IMR-90 (cell line): ENCODE measurements around the gene SFT2D2. TPM values are rescaled to one million over a fixed set of nuclear protein-coding genes. Genes with fewer than 3 reads are reported as not detected.

ENCODE experiments used
- ATAC-seq: fragments of 200-7000 bp; cut with Tn5 transposase; 2 replicates; pipeline ENCODE4 v1.9.1; 2020; ENCODE audit warnings: low read depth, mild to moderate bottlenecking, moderate library complexity
- BruUV-seq: library from RNA; stranded (reverse); fragments of 400-500 nt; replicated peaks from 2 replicates; lab custom pipeline; 2021; lab: Mats Ljungman, UMichigan
- CTCF ChIA-PET: fragments of 300-600 bp; formaldehyde crosslinking; extraction: SDS; loops from one replicate; lab custom pipeline; 2021; ENCODE audit warnings: antibody characterized with exemption; lab: Yijun Ruan, JAX
- POLR2A ChIA-PET: fragments of 300-600 bp; sonication (Branson Sonifier 250); formaldehyde crosslinking; loops from one replicate; lab custom pipeline; 2022; ENCODE audit warnings: antibody characterized with exemption; ENCODE audit not compliant: unreplicated experiment; lab: Charles Lee
- DNase-seq: peaks from one replicate; pipeline ENCODE4 v3.0.0; 2013
- H2AFZ ChIP-seq: replicated peaks from 2 replicates; pipeline ENCODE3; 2013; ENCODE audit warnings: low read length, mild to moderate bottlenecking; ENCODE audit not compliant: poor library complexity
- H2AK5ac ChIP-seq: 2 replicates; pipeline ENCODE4 v1.6.1; 2013; ENCODE audit warnings: low read depth, low read length, inconsistent platforms
- H2AK9ac ChIP-seq: replicated peaks from 2 replicates; pipeline ENCODE3; 2013; ENCODE audit warnings: mild to moderate bottlenecking, low read depth, low read length, moderate library complexity; ENCODE audit not compliant: poor library complexity
- H2BK120ac ChIP-seq: 2 replicates; pipeline ENCODE4 v1.6.1; 2013; ENCODE audit warnings: low read depth, low read length, inconsistent platforms
- H2BK15ac ChIP-seq: 3 replicates; pipeline ENCODE4 v1.6.1; 2013; ENCODE audit warnings: low read depth, low read length, inconsistent platforms
- H2BK20ac ChIP-seq: 2 replicates; pipeline ENCODE4 v1.6.1; 2013; ENCODE audit warnings: low read depth, mild to moderate bottlenecking, inconsistent platforms, low read length, moderate library complexity
- H2BK5ac ChIP-seq: 2 replicates; pipeline ENCODE4 v1.6.1; 2013; ENCODE audit warnings: mild to moderate bottlenecking, low read depth, low read length, inconsistent platforms; ENCODE audit not compliant: poor library complexity, severe bottlenecking
- H3K14ac ChIP-seq: replicated peaks from 2 replicates; pipeline ENCODE4 v1.6.1; 2013; ENCODE audit warnings: low read depth, low read length, inconsistent platforms
- H3K18ac ChIP-seq: 2 replicates; pipeline ENCODE4 v1.6.1; 2013; ENCODE audit warnings: low read depth, low read length, control low read depth
- H3K23ac ChIP-seq: 2 replicates; pipeline ENCODE4 v1.6.1; 2013; ENCODE audit warnings: low read depth, low read length, inconsistent platforms
- H3K27ac ChIP-seq: 2 replicates; pipeline ENCODE4 v1.5.1; 2013; ENCODE audit warnings: mild to moderate bottlenecking, control low read depth, low read length; ENCODE audit not compliant: insufficient read depth
- H3K27me3 ChIP-seq: 2 replicates; pipeline ENCODE4 v1.6.1; 2013; ENCODE audit warnings: low read length; ENCODE audit not compliant: control insufficient read depth, insufficient read depth
- H3K36me3 ChIP-seq: 2 replicates; pipeline ENCODE4 v1.6.1; 2013; ENCODE audit warnings: low read length, mixed read lengths; ENCODE audit not compliant: control insufficient read depth, insufficient read depth
- H3K4ac ChIP-seq: 2 replicates; pipeline ENCODE4 v1.6.1; 2013; ENCODE audit warnings: low read depth, low read length, inconsistent platforms
- H3K4me1 ChIP-seq: 2 replicates; pipeline ENCODE4 v1.6.1; 2013; ENCODE audit warnings: low read length, mixed read lengths; ENCODE audit not compliant: control insufficient read depth, insufficient read depth
- H3K4me2 ChIP-seq: 2 replicates; pipeline ENCODE4 v1.6.1; 2013; ENCODE audit warnings: low read depth, mild to moderate bottlenecking, control low read depth, low read length, moderate library complexity
- H3K4me3 ChIP-seq: 2 replicates; pipeline ENCODE4 v1.5.1; 2013; ENCODE audit warnings: low read depth, mild to moderate bottlenecking, control low read depth, low read length, moderate library complexity; ENCODE audit not compliant: insufficient read depth
- H3K56ac ChIP-seq: 2 replicates; pipeline ENCODE4 v1.6.1; 2013; ENCODE audit warnings: low read length, inconsistent platforms; ENCODE audit not compliant: insufficient read depth; ENCODE audit errors: extremely low read depth
- H3K79me1 ChIP-seq, 2 experiments: 2 replicates each; pipeline ENCODE4 v1.6.1; 2013; ENCODE audit warnings: low read length in 2 of 2, inconsistent platforms in 1 of 2, low read depth in 1 of 2
- H3K9ac ChIP-seq: 2 replicates; pipeline ENCODE4 v1.6.1; 2013; ENCODE audit warnings: low read depth, low read length, control low read depth
- H3K9me1 ChIP-seq: 2 replicates; pipeline ENCODE4 v1.6.1; 2013; ENCODE audit warnings: low read length, inconsistent platforms; ENCODE audit not compliant: insufficient read depth
- H3K9me3 ChIP-seq: 2 replicates; pipeline ENCODE4 v1.6.1; 2013; ENCODE audit warnings: low read length; ENCODE audit not compliant: control insufficient read depth, insufficient read depth
- H4K20me1 ChIP-seq: 2 replicates; pipeline ENCODE4 v1.6.1; 2013; ENCODE audit warnings: low read length, inconsistent platforms; ENCODE audit not compliant: insufficient read depth
- H4K5ac ChIP-seq: 2 replicates; pipeline ENCODE4 v1.6.1; 2013; ENCODE audit warnings: mild to moderate bottlenecking, low read depth, low read length, control low read depth
- H4K8ac ChIP-seq, 2 experiments: 2 replicates each; pipeline ENCODE4 v1.6.1; 2013; ENCODE audit warnings: low read depth in 2 of 2, low read length in 2 of 2, control low read depth in 1 of 2, inconsistent platforms in 1 of 2
- H4K91ac ChIP-seq: 2 replicates; pipeline ENCODE4 v1.6.1; 2013; ENCODE audit warnings: low read depth, low read length, inconsistent platforms; ENCODE audit not compliant: insufficient read depth
- MAFK ChIP-seq: IDR thresholded peaks from 2 replicates; pipeline ENCODE4 v1.6.1; 2012; ENCODE audit warnings: low read depth, low read length, improper control_type of control experiment
- MXI1 ChIP-seq: IDR thresholded peaks from 2 replicates; pipeline ENCODE4 v1.6.1; 2012; ENCODE audit warnings: low read depth, mild to moderate bottlenecking, low read length, moderate library complexity, borderline replicate concordance
- NFE2L2 ChIP-seq: fragments of 150-350 bp; IDR thresholded peaks from 2 replicates; pipeline ENCODE4 v1.6.1; 2016; ENCODE audit warnings: low read depth, mild to moderate bottlenecking, low read length
- WGBS, 2 experiments: methylation state at CpG; one replicate each; pipeline versions ENCODE4 v1.1.5 to v1.1.7; 2013; ENCODE audit warnings: missing lambda C conversion rate in 2 of 2; ENCODE audit not compliant: insufficient read length in 1 of 2; ENCODE audit errors: extremely low coverage in 2 of 2; 5-methylcytosine and 5-hydroxymethylcytosine counted together
- dilution Hi-C: fragments of 300-500 bp; cut with HindIII; formaldehyde crosslinking; loops from one replicate; pipeline ENCODE4 v1.14.3; 2018; ENCODE audit warnings: low sequenced_read_pairs; ENCODE audit not compliant: unreplicated experiment
- in situ Hi-C: fragments of 300-500 bp; cut with MboI; formaldehyde crosslinking; loops from 3 replicates; pipeline ENCODE4 v1.14.3; 2019; ENCODE audit warnings: low sequenced_read_pairs, inconsistent platforms, mixed read lengths
- intact Hi-C: fragments of 100-400 bp; cut with micrococcal nuclease; formaldehyde crosslinking; loops from 2 replicates; pipeline ENCODE4 v1.10.0; 2022
- polyA plus RNA-seq, 3 experiments: library from polyadenylated mRNA; depleted of rRNA; stranded (reverse); fragments of >200 nt; gene quantifications; 2 replicates each; pipeline ENCODE4 v1.2.3, GENCODE V29; 2012; ENCODE audit warnings: low replicate concordance in 1 of 3
- total RNA-seq: library from RNA; depleted of rRNA; stranded (reverse); fragments of >200 nt; gene quantifications from 2 replicates; pipeline ENCODE4 v1.2.3, GENCODE V29; 2012

The SFT2D2 gene
- total and polyA plus RNA-seq, 2 of the 4 experiments (the other 2 are of a cell fraction) = 11.1 to 37.6 TPM

- H3K4me1 ChIP-seq = peaks cover 3% of the 10 kb centered on the region
- WGBS, 2 experiments = no CpG with 5 or more reads among the region's 1 CpG
- no peak overlapping the region for H3K18ac ChIP-seq
- BruUV-seq = no TSS peak
- POLR2A ChIA-PET = no interaction called here
- H2AFZ ChIP-seq = no peak overlapping the region
- no peak overlapping the region for H2AK5ac ChIP-seq
- H2AK9ac ChIP-seq = no peak overlapping the region
- H3K9me3 ChIP-seq = no peaks in the 10 kb centered on the region
- intact Hi-C loops = no loop called here
- no peak overlapping the region for H3K23ac ChIP-seq
- H4K91ac ChIP-seq = no peak overlapping the region
- no peak overlapping the region for H3K4me2 ChIP-seq
- H3K14ac ChIP-seq = no peak overlapping the region
- peaks cover 10% of the 10 kb centered on the region for H3K9me1 ChIP-seq
- TF ChIP-seq MXI1 (no peak), NFE2L2 (no peak), MAFK (no peak)
- H3K36me3 ChIP-seq = no peaks in the 10 kb centered on the region
- ATAC-seq (no peak), DNase-seq (no peak)
- no peak overlapping the region for H3K4me3 ChIP-seq
- no peak overlapping the region for H2BK15ac ChIP-seq
- no peaks in the 10 kb centered on the region for H4K20me1 ChIP-seq
- H2BK120ac ChIP-seq = no peak overlapping the region
- no peak overlapping the region for H2BK20ac ChIP-seq
- no peak overlapping the region for H4K8ac ChIP-seq
- in situ Hi-C loops = no loop called here
- H3K79me1 ChIP-seq = peaks cover 0 to 9% of the 10 kb centered on the region in 2 experiments; a peak in 2 of 4 replicates
- H3K4ac ChIP-seq = no peak overlapping the region
- no peaks in the 10 kb centered on the region for H3K27me3 ChIP-seq
- CTCF ChIA-PET = no interaction called here
- no peak overlapping the region for H4K5ac ChIP-seq
- dilution Hi-C loops = no loop called here
- H3K27ac ChIP-seq = no peak overlapping the region
- H2BK5ac ChIP-seq = no peak overlapping the region
- H3K56ac ChIP-seq = no peak overlapping the region
- no peak overlapping the region for H3K9ac ChIP-seq
Observed at GRCh38 chr1:168265596-168265995, 39.8 kb downstream of the SFT2D2 start.
